CD4-positive, alpha-beta T cell treated with Interleukin-12 subunit alpha and Interleukin-12 subunit beta, for 1 hour (primary cell): ENCODE results near the gene SLC9B1.
A peak's percentile ranks its signal among the peaks of the same experiment; 100 is the strongest.

Source experiments
- DNase-seq: peaks from one replicate; pipeline ENCODE4 v3.0.0-alpha.2; 2020

SLC9B1 gene

GRCh38 chr4:103019308-103020124 lies at the start of gene SLC9B1:
Gene SLC9B1, minus strand, starts transcription at chr4:103019705. Its CDS starts 27,994 bp downstream, at chr4:102991711.
- DNase-seq, result peak; percentile 95

GRCh38 chr4:103067841-103068547 lies 48.5 kb upstream of the SLC9B1 start:
- no peak for DNase-seq

GRCh38 chr4:103060453-103061148 lies 41.1 kb upstream of the SLC9B1 start:
- DNase-seq, result no peak

GRCh38 chr4:103054030-103054429 lies 34.5 kb upstream of the SLC9B1 start:
- DNase-seq, result no peak

GRCh38 chr4:103052779-103053178 lies 33.3 kb upstream of the SLC9B1 start:
- DNase-seq, result no peak

- DNase-seq, result no peak
Measured at GRCh38 chr4:103052145-103052544, 32.6 kb upstream of the SLC9B1 start.

GRCh38 chr4:103050736-103051436 lies 31.4 kb upstream of the SLC9B1 start:
- DNase-seq, result no peak

- peak; percentile 65 for DNase-seq
Measured at GRCh38 chr4:103046416-103047290, 27.1 kb upstream of the SLC9B1 start.

GRCh38 chr4:103044183-103044582 lies 24.7 kb upstream of the SLC9B1 start:
- DNase-seq, result no peak

GRCh38 chr4:103036169-103036568 lies 16.7 kb upstream of the SLC9B1 start:
- no peak for DNase-seq

- no peak for DNase-seq
Measured at GRCh38 chr4:103032574-103032973, 13.1 kb upstream of the SLC9B1 start.

GRCh38 chr4:103030791-103031190 lies 11.3 kb upstream of the SLC9B1 start:
- DNase-seq, result no peak

- DNase-seq, result no peak
Measured at GRCh38 chr4:103029300-103029699, 9.8 kb upstream of the SLC9B1 start.

GRCh38 chr4:103026868-103027267 lies 7.4 kb upstream of the SLC9B1 start:
- DNase-seq, result no peak

- DNase-seq, result no peak
Measured at GRCh38 chr4:103024996-103025395, 5.5 kb upstream of the SLC9B1 start.

- no peak for DNase-seq
Measured at GRCh38 chr4:103021120-103021519, 1.6 kb upstream of the SLC9B1 start.

- peak; percentile 10 for DNase-seq
Measured at GRCh38 chr4:103018391-103019307, 856 bp downstream of the SLC9B1 start.

GRCh38 chr4:103012551-103012950 lies 7.0 kb downstream of the SLC9B1 start:
- no peak for DNase-seq

- no peak for DNase-seq
Measured at GRCh38 chr4:103012060-103012459, 7.4 kb downstream of the SLC9B1 start.

- DNase-seq, result no peak
Measured at GRCh38 chr4:103011378-103012025, 8.0 kb downstream of the SLC9B1 start.
